ENCODE results near the gene ZMAT3. TPM values are rescaled to one million over a fixed set of nuclear protein-coding genes. Genes with fewer than 3 reads are reported as not detected.
A peak's percentile ranks its signal among the peaks of the same experiment; 100 is the strongest.

Gene ZMAT3
- total and polyA plus RNA-seq, 2 of the 4 experiments (the other 2 are of a cell fraction) = 11.7 to 14.3 TPM

DNA sequence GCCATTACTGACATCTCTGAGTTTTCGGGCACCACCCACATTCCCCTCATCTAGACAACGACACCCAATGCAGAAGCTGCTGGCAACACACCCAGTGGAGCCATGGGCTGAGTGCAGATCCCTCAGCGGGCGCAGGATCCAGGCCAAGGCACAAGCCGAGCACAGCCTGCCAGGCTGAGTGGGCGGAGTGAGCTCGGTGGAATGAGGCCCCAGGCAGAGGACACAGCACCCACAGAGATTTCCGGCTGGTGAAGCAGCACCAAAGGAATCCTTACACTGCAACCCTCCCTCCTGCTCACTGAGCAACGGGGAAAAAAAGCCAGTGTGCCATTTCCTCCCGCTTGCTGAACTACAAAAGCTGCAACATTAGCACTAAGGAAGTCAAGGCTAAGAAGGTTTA is 34.3 kb downstream of the ZMAT3 start:
- in situ Hi-C loops (cut with MboI; ENCODE audit: low sequenced_read_pairs) (no loop called here), intact Hi-C loops (cut with micrococcal nuclease) (no loop called here), dilution Hi-C loops (cut with HindIII; ENCODE audit: low sequenced_read_pairs, unreplicated experiment) (no loop called here)
- H2BK15ac ChIP-seq (ENCODE audit: low read depth, low read length) = no peak overlapping the region
- H2BK120ac ChIP-seq (ENCODE audit: low read depth, low read length) = no peak overlapping the region
- H3K27ac ChIP-seq (ENCODE audit: insufficient read depth, low read length) = no peak overlapping the region
- H3K23ac ChIP-seq (ENCODE audit: low read depth, low read length) = no peak overlapping the region
- H2AK5ac ChIP-seq (ENCODE audit: low read depth, low read length) = no peak overlapping the region
- H2BK20ac ChIP-seq (ENCODE audit: low read depth, low read length) = no peak overlapping the region
- H3K9ac ChIP-seq (ENCODE audit: low read depth, low read length) = no peak overlapping the region
- H3K79me1 ChIP-seq (ENCODE audit: low read depth in 1 of 2, low read length in 2 of 2) = peaks cover 26 to 53% of the 10 kb centered on the region in 2 experiments
- H3K27me3 ChIP-seq (ENCODE audit: control insufficient read depth, insufficient read depth, low read length) = no peaks in the 10 kb centered on the region
- H3K56ac ChIP-seq (ENCODE audit: extremely low read depth, insufficient read depth, low read length) = no peak overlapping the region
- H4K91ac ChIP-seq (ENCODE audit: insufficient read depth, low read depth, low read length) = no peak overlapping the region
- H2AFZ ChIP-seq (replicated peaks; ENCODE audit: low read length, poor library complexity) = no peak overlapping the region
- no peak overlapping the region for H2AK9ac ChIP-seq (replicated peaks; ENCODE audit: low read depth, low read length, poor library complexity)
- peaks cover 13% of the 10 kb centered on the region for H3K9me1 ChIP-seq (ENCODE audit: insufficient read depth, low read length)
- peak overlapping the region; percentile 52; the same call in 1 of the 2 replicates for H3K4me2 ChIP-seq (ENCODE audit: low read depth, low read length)
- no peak overlapping the region for H3K4me3 ChIP-seq (ENCODE audit: insufficient read depth, low read depth, low read length)
- no peak overlapping the region for H4K5ac ChIP-seq (ENCODE audit: low read depth, low read length)
- H3K18ac ChIP-seq (ENCODE audit: low read depth, low read length) = no peak overlapping the region
- TF ChIP-seq BHLHE40 (IDR thresholded peaks at IDR 0.05; ENCODE audit: low read depth, low read length) (0 out of 2 replicates have a peak, but pooled peaks have one; percentile 5), RFX5 (IDR thresholded peaks at IDR 0.05; ENCODE audit: low read depth, low read length) (no peak)
- no TSS peak for BruUV-seq (replicated peaks)
- no peak overlapping the region for H4K8ac ChIP-seq (ENCODE audit: low read depth in 2 of 2, low read length in 2 of 2)
- POLR2A ChIA-PET (ENCODE audit: unreplicated experiment) = no interaction called here
- peaks cover 12% of the 10 kb centered on the region for H3K36me3 ChIP-seq (ENCODE audit: control insufficient read depth, insufficient read depth, low read length)
- H3K9me3 ChIP-seq (ENCODE audit: control insufficient read depth, insufficient read depth, low read length) = no peaks in the 10 kb centered on the region
- H3K4me1 ChIP-seq (ENCODE audit: control insufficient read depth, insufficient read depth, low read length) = peaks cover 14% of the 10 kb centered on the region
- H4K20me1 ChIP-seq (ENCODE audit: insufficient read depth, low read length) = peaks cover 50% of the 10 kb centered on the region
- no peak overlapping the region for H3K4ac ChIP-seq (ENCODE audit: low read depth, low read length)
- peak overlapping the region; percentile 43 for H2BK5ac ChIP-seq (ENCODE audit: low read depth, low read length, poor library complexity, severe bottlenecking)
- CTCF ChIA-PET = no interaction called here
- no CpG with 5 or more reads among the region's 10 CpGs for WGBS, 2 experiments (ENCODE audit: extremely low coverage in 2 of 2, insufficient read length in 1 of 2)
- peak; percentile 70 for DNase-seq
- H3K14ac ChIP-seq (replicated peaks; ENCODE audit: low read depth, low read length) = no peak overlapping the region
- ATAC-seq (ENCODE audit: low read depth) = peak; percentile 79

Data from IMR-90 (cell line).